GM06990 (cell line): ENCODE results near the gene CTSG.
"Not testable (repeated sequence)": the region's sequence is repeated elsewhere in the genome, so short reads cannot be mapped to it uniquely, and the experiment has no call there.

Source experiments
- DNase-seq: peaks from one replicate; pipeline ENCODE4 v3.0.0-alpha.2; 2011; ENCODE audit not compliant: insufficient read length; ENCODE audit errors: extremely low read depth
- H3K27me3 ChIP-seq: replicated peaks from 2 replicates; pipeline ENCODE4 v1.6.0; 2011; ENCODE audit warnings: low read length; ENCODE audit not compliant: control insufficient read depth, insufficient read depth
- H3K36me3 ChIP-seq: 2 replicates; pipeline ENCODE4 v1.5.1; 2011; ENCODE audit warnings: low read length; ENCODE audit not compliant: control insufficient read depth, insufficient read depth
- H3K4me3 ChIP-seq: replicated peaks from 2 replicates; pipeline ENCODE4 v1.5.1; 2011; ENCODE audit warnings: low read depth, mild to moderate bottlenecking, control low read depth, low read length
- TF ChIP-seq, protein P1 (sequence below): IDR thresholded peaks from 2 replicates; pipeline ENCODE4 v1.5.1; 2011; ENCODE audit warnings: low read length, control low read depth, mild to moderate bottlenecking, inconsistent platforms; ENCODE audit not compliant: insufficient read depth, poor library complexity, severe bottlenecking

The CTSG gene

DNA sequence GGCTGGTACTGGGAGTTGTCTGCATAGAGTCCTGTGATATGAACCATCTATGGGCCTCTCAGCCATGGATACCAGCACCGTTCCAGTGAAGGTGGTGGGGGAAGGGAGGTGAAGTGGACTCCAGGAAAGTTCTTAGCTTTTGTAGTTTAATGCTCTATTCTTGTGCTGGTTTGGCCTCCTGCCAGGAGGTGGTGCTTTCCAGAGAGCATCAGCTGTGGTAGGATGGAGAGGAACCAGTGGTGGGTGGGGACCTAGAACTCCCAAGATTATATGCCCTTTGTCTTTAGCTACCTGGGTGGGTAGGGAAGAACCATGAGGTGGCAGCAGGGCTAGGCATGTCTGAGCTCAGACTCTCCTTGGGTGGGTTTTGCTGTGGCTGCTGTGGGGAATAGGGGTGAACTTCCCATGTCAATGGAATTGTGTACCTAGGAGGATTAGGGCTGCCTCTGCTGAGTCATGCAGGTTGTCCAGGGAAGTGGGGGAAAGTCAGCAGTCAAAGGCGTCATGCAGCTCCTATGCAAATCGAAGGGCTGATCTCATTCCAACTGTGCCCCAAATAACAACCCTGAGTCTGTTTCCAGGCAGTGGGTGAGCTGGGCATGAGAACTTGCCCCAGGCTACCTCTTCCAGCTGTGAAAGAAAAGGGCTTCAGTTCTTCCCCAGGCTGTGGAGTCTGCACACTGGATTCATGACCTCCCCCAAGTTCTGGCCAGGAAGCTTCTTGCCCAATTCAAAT is 19.2 kb upstream of the CTSG start:
- TF ChIP-seq, protein P1, sequence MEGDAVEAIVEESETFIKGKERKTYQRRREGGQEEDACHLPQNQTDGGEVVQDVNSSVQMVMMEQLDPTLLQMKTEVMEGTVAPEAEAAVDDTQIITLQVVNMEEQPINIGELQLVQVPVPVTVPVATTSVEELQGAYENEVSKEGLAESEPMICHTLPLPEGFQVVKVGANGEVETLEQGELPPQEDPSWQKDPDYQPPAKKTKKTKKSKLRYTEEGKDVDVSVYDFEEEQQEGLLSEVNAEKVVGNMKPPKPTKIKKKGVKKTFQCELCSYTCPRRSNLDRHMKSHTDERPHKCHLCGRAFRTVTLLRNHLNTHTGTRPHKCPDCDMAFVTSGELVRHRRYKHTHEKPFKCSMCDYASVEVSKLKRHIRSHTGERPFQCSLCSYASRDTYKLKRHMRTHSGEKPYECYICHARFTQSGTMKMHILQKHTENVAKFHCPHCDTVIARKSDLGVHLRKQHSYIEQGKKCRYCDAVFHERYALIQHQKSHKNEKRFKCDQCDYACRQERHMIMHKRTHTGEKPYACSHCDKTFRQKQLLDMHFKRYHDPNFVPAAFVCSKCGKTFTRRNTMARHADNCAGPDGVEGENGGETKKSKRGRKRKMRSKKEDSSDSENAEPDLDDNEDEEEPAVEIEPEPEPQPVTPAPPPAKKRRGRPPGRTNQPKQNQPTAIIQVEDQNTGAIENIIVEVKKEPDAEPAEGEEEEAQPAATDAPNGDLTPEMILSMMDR = no peak
- Histone ChIP-seq H3K4me3 (no peak overlapping the region), H3K27me3 (no peaks in the 10 kb centered on the region), H3K36me3 (no peaks in the 10 kb centered on the region)
- DNase-seq = no peak

DNA sequence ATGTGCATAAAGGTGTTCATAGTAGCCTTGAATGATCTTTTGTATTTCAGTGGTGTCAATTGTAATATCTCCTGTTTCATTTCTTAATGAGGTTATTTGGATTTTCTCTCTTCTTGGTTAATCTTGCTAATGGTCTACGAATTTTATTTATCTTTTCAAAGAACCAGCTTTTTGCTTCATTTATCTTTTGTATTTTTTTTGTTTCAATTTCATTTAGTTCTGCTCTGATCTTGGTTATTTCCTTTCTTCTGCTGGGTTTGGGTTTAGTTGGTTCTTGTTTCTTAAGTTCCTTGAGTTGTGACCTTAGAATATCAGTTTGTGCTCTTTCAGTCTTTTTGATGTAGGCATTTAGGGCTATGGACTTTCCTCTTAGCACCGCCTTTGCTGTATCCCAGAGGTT is 15.0 kb upstream of the CTSG start:
- not testable (repeated sequence) for H3K27me3 ChIP-seq, H3K36me3 ChIP-seq, H3K4me3 ChIP-seq, DNase-seq

DNA sequence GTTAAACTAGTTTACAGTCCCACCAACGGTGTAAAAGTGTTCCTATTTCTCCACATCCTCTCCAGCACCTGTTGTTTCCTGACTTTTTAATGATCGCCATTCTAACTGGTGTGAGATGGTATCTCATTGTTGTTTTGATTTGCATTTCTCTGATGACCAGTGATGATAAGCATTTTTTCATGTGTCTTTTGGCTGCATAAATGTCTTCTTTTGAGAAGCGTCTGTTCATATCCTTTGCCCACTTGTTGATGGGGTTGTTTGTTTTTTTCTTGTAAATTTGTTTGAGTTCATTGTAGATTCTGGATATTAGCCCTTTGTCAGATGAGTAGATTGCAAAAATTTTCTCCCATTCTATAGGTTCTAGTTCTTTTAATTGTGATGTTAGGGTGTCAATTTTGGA is 8.4 kb upstream of the CTSG start:
- not testable (repeated sequence) for H3K36me3 ChIP-seq, DNase-seq

DNA sequence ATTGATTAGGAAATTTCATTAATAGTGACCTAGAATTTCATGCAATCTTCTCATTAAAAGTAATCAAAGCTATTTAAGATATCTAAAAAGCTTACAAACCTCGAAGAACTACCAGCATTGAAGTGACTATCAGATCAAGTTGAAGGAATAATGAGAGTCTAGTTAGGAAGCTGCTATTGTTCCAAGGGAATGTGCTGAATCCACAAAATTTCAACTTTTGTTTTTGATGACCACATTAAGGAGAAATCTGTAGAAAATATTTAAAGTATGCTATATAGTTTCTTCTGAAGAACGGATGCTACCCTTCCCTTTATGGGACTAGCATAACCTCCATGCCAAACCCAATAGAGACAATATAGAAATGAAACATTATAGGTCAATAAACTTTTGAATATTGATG is 2.5 kb upstream of the CTSG start:
- TF ChIP-seq, protein P1 = no peak
- Histone ChIP-seq H3K36me3 (no peaks in the 10 kb centered on the region), H3K4me3 (no peak overlapping the region), H3K27me3 (no peaks in the 10 kb centered on the region; the same call in 1 of the 2 replicates)
- DNase-seq = no peak

More for the DNA sequence above, 8.4 kb upstream of the CTSG start:
- H3K4me3 ChIP-seq, H3K27me3 ChIP-seq: not testable (repeated sequence)

DNA sequence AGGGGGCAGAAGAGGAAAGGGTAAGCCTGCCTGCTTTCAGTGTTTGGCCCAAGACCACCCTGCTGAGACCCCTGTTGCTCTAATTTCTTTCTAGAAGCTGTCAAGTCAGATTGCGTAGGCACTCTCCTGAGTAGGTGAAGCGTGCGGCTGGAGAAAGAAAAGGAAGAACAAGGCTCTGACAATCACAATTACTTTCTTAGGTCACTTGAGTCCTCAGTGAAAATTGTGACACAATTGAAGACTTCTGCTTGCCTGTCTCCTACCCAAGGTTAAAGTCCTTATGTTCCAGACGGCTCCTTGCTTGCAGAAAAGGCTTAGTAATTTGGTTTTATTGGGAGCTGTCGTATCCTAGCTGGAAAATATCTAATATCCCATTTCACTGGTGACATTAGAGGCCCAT is 721 bp upstream of the CTSG start:
- H3K27me3 ChIP-seq = no peaks in the 10 kb centered on the region; the same call in 1 of the 2 replicates
- no peaks in the 10 kb centered on the region for H3K36me3 ChIP-seq
- TF ChIP-seq, protein P1 = no peak
- no peak overlapping the region for H3K4me3 ChIP-seq
- no peak for DNase-seq

DNA sequence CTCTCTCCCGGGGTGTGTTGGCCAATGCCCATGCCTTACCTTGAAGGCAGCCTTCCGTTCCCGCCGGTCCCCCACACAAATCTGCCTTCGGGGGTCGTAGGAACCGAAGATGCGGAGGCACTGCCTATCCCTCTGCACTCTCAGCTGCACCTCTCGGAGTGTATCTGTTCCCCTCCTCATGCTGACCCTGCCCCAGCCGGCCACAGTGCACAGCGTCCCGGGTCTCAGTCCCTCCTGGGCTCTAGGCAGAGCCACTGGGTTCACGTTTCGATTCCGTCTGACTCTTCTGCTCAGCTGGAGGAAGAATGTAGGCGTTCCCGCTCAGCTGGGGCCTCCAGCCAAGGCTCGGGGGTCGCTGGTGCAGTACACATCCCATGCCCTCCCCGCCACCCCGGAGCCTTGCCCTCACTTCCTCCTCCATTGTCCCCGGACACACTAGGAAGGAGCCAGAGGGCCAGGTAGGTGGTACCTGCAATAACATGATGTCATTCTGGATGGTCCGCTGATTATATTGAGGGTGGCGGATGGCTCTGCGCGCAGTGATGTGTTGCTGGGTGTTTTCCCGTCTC is 1.8 kb downstream of the CTSG start:
- H3K27me3 ChIP-seq = no peaks in the 10 kb centered on the region
- H3K36me3 ChIP-seq = no peaks in the 10 kb centered on the region
- DNase-seq = no peak
- TF ChIP-seq, protein P1 = no peak
- no peak overlapping the region for H3K4me3 ChIP-seq
